EH (cell line): ENCODE measurements around the gene NAGLU.

ENCODE experiments used
- DNase-seq: peaks from one replicate; pipeline ENCODE4 v3.0.0-alpha.2; 2015; ENCODE audit warnings: low read depth

Gene NAGLU

DNA sequence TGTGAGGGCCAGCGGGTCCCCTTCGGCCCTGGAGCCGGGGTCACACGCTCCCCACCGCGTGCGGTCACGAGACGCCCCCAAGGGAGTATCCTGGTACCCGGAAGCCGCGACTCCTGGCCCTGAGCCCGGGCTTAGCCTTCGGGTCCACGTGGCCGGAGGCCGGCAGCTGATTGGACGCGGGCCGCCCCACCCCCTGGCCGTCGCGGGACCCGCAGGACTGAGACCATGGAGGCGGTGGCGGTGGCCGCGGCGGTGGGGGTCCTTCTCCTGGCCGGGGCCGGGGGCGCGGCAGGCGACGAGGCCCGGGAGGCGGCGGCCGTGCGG, at the start of gene NAGLU:
Gene NAGLU (plus strand): TSS at position 194 of the 324 bp plus-strand sequence. CDS start 32 bp downstream, at position 226.
- DNase-seq, result peak; percentile 89

- DNase-seq, result no peak
Measured at GRCh38 chr17:42488032-42488431, 48.0 kb upstream of the NAGLU start.

DNA sequence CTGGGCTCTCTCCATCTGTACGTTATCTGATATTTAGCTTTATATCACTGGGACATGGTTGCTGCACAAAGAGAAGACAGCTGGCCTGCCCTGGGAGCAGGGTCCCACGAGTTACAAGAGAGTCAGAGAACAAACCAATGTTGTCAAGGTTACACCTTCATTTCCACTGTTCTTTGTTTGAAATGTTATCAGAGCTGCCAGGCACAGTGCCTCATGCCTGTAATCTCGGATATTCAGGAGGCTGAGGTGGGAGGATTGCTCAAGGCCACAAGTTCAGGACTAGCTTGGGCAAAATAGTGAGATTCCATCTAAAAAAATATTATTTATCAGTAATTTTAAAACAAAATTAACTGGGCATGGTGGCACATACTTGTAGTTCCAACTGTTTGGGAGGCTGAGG, 42.7 kb upstream of the NAGLU start:
- no peak for DNase-seq

- no peak for DNase-seq
Measured at GRCh38 chr17:42494673-42495072, 41.4 kb upstream of the NAGLU start.

- no peak for DNase-seq
Measured at GRCh38 chr17:42498828-42499227, 37.2 kb upstream of the NAGLU start.

DNA sequence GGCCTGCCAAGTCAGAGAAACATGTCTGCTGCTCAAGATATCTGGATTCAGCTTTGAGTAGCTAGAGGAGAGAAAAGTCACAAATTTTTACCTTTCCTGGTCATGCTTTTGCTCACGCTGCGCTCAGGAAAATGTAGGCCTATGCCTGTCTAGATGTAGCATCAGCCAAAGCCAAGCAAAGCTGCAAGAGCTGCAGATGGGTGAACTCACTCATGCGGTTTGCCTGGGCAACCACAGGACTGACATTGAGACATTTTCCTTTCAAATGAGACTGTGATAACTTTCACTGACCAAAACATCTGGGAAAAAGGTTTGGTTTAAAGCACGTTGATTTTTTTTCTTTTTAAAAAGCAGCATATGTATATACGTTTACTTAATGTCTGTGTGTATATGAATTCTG, 34.0 kb upstream of the NAGLU start:
- no peak for DNase-seq

GRCh38 chr17:42502926-42503325, 33.1 kb upstream of the NAGLU start:
- no peak for DNase-seq

DNA sequence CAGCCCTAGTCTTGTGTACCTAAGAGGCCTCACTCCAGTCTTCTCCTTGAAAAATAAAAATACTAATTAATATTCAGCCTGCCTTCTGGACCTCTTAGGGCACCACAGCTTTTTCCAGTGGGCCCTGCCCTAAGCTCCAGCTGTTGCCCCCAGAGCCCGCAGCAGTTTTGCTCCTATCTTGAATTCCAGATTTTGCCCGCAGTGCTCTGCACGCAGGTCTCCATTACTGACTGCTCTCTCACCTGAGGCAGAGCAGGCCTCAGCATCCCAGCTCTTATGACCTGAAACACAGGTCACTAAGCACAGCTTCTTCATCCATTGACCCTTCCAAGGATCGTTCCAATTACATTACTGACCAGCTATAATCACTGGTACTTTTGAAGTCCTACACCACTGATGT, 28.4 kb upstream of the NAGLU start:
- DNase-seq, result no peak

- DNase-seq, result peak; percentile 30
Measured at GRCh38 chr17:42508426-42509165, 27.4 kb upstream of the NAGLU start.

DNA sequence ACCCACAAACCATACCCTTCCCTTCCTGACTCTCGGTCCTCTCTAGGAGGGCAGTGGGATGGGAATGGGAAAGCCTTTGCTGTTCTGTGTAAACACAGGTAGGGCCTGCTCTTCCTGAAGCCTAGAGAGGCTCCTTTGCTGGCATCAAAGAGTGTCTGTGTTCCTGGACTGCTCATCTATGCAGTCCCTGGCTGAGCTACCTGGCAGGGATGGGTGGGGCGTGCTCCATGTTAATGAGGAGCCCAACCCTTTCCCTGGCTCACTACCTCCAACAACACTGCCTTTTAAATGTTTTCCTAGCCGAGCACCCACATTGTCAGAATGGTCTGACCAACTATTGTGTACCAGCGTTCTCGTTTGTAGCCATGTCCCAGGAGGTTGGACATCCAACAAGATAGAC, 26.6 kb upstream of the NAGLU start:
- DNase-seq, result no peak

- DNase-seq, result no peak
Measured at GRCh38 chr17:42509841-42510240, 26.2 kb upstream of the NAGLU start.

DNA sequence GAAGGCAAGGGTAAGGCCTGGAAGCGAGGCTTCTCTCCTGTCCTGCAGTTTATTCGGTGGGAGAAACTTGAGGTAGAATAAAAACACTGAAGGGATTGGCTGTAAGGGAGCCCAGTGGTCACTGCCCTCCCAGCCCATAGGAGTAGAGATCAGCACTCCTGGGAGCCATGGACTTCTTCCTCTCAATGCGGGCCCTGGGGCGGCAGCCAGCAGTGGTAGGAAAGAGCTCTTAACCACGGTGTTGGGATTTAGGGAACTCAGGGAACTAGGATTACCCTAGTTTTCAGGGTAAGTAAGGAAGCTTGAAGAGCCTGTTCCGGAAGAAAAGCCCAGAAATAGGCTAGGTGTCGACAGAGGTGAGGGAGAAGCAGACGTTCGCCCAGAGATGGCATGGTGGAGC, 23.8 kb upstream of the NAGLU start:
- no peak for DNase-seq

DNA sequence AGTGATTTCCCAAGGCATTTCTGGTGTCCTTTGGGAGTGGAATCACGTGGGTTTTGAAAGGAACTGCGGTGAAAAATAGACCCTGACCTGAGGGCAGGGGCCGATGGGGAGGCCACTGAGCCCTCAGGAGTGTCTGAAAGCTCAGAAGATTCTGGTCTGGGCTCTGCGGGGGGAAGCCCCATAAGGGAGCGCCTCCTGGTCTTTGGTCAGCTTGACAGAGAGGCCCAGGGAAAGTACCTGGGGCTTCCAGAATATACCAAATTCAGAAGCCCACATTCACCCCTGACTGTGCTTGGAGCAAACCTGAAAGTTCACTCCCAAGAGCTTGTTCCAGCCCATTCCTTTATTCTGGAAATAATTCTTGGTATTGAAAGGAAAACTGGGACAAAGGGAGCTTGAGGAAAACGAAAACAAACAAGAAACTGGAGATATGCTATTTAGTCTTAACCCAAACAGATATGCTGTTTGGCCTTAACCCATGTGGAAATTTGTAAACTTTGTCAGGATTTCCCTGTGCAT, 23.2 kb upstream of the NAGLU start:
- no peak for DNase-seq

DNA sequence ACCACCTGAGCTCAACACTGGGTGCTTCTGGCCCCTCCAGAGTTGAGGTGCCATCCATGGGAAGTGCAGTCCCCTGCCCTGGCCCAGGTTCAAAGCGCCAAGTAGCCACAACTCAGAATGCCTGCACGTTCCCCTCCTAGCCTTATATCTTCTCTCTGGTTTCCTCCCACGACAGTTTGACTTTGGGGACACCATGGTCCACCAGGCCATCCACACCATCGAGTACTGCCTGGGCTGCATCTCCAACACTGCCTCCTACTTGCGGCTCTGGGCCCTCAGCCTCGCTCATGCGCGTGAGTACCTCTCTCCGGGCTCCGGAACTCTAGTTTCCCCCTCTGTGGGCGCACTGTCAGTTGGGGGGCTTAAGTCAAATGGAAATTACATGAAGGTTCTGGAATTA, 22.4 kb upstream of the NAGLU start:
- DNase-seq, result no peak

DNA sequence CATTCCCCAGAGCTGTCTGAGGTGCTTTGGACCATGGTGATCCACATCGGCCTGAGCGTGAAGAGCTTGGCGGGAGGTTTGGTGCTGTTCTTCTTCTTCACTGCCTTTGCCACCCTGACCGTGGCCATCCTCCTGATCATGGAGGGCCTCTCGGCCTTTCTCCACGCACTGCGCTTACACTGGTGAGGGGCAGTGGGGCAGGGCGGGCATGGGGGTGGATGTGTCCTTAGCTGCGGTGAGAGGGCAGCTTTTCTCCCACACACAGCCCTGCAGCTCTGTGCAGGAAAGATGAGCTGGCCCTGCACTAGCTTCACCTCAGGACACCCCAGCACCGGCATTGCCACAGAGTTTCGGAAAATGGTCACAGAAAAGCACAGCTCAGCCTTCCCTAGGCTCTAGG, 21.8 kb upstream of the NAGLU start:
- DNase-seq, result no peak

GRCh38 chr17:42514867-42515266, 21.2 kb upstream of the NAGLU start:
- DNase-seq, result no peak

GRCh38 chr17:42517516-42517915, 18.5 kb upstream of the NAGLU start:
- peak; percentile 98 for DNase-seq

DNA sequence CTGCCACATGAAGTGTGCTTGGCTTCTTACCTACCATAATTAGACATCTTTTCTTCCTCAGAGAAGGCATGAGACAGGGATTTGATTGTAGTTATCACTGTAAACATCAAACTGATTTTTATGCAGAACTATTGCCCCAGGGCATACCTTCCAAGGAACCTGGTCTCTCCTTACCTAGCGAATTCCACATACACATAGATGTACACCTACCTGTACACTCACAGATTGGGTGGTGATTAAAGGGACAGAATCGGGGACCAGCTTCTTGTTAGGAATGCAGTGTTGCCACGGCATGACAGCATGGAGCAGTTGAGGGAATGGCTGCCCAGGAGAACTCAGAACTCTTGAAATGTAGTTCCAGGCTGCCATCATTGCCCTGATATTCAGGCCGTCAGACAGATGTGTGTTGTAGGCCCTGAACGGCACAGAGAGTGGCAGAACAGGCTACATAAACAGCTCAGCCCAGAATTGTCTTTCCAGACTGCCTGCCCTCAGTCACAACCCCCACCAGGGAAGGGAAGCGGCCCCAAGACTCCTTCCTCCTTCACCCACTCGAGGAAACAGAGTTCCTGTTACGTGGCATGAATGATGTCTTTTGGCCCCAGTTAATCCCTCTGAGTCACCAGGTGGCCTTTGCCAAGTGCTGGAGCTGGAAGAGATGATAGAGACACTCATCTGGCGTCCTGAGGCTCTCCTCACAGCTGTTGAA, 17.8 kb upstream of the NAGLU start:
- peak; percentile 99 for DNase-seq

DNA sequence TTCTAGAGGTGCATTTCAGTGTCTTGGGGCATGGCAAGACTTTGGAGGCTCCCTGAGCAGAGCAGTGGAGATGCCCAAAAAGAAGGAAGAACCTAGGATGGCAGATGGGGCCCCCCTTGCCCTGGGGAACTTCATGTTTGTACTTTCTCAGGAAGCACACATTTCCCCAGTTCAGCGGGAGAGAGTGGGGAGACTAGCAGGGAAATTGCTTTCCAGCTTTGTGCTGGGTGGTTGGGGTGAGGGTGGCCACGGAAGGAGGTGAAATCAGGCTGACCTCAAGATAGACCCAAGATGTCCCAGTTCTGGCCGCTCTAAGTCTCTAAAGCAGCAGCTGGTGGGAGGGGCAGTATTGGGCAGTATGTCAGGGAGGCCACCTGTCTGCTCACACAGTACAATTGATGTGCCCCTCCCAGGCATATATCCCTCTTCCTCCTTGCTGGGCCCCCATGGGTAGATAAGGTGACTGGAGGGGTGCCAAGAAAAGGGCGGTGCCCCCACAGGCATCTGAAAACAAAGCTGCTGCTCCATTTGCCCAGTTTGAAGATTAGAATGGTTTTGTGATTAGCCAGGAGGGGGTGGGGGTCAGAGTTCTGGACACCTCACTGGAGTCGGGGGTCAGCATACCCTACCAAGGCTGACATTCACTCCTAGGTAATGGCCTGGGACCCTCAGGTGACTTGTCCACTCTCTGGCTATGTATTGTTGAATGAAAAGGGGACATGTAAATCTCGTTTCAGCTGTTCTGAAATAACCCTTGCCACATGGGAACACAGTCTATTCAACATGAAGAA, 17.1 kb upstream of the NAGLU start:
- peak; percentile 47 for DNase-seq

DNA sequence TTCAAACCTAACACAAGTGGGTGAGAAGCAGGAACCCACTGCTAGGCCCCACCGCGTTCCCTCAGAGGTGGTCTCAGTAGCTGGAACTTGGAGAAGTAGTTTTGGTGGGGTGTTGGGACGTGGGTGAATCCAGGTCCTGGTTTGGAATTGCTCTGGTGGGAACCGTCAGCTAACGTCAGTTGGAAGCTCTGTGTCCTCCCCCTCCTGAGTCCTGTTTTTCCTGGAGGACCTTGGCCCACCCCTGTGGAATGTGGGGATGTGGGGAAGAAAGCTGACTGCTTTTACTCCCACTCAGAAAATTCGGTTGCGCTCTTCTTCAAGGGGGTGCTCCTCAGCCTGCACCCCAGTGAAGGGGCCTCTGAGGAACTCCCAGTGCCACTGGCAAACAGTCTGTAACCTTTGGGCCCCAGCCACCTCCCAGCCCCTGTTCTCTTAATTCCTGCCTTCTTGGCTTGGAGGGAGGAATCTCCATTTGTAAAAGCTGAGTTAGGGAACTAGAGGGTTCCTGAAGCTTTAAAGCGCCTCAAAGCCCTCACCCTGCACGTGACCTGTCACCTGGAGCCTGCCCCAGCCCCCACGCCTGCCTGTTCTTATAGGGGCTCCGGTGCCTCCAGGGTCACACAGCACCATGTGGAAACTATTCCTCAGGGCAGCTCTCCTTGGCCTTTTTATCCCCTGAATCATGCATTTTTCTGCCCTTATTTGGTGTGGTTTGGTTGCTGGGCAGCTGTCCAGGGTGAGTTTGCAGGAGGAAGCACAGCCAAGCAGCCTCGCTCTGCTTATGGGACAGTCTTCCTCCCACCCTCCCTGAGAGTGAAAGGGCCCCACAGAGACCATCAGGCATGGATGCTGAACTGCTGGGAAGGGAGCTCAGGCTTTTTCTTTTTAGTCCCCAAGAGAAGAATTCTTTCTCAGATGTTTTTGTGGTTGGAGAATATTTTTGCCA, 16.2 kb upstream of the NAGLU start:
- peak; percentile 100 for DNase-seq

GRCh38 chr17:42520540-42520951, 15.5 kb upstream of the NAGLU start:
- no peak for DNase-seq

DNA sequence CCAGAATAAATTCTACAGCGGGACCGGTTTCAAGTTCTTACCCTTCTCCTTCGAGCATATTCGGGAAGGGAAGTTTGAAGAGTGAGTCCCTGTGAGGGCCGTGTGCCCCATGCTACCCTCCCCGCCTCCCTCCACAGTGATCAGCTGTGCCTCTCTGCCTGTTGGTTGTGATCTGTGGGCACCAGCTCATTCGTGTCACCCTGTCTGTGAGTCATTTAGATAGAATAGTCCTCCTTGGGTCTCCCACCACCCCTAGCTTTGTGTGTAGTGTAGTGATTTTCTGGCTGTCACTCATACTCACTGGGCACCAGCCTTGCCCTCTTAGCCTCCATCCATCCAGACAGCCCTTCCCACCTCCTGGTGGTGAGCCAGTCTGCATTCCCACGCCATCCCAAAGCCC, 15.0 kb upstream of the NAGLU start:
- DNase-seq, result peak; percentile 59
